Measurements from ENCODE around the gene NTNG1.

The NTNG1 gene

GRCh38 chr1:107196973-107197562 lies 56.2 kb downstream of the NTNG1 start:
- no peaks in the 10 kb centered on the region for H3K27me3 ChIP-seq (ENCODE audit: insufficient read depth, low read length, poor library complexity)
- peaks cover 5% of the 10 kb centered on the region for H3K9me3 ChIP-seq (ENCODE audit: insufficient read depth, low read length, severe bottlenecking)
- no peak overlapping the region for H3K4me3 ChIP-seq (ENCODE audit: low read depth in 1 of 2, low read length in 2 of 2)
- H3K4me2 ChIP-seq (ENCODE audit: insufficient read depth, low read length) = no peak overlapping the region
- H3K9ac ChIP-seq (ENCODE audit: low read depth, low read length) = no peak overlapping the region
- no peaks in the 10 kb centered on the region for H3K79me2 ChIP-seq (ENCODE audit: insufficient read depth, low read length)
- H4K20me1 ChIP-seq (ENCODE audit: insufficient read depth, low read length) = no peaks in the 10 kb centered on the region
- H3K27ac ChIP-seq (ENCODE audit: low read length) = no peak overlapping the region
- DNase-seq (peak; percentile 31), ATAC-seq (ENCODE audit: insufficient read depth, low read depth) (no peak)
- no peaks in the 10 kb centered on the region for H3K36me3 ChIP-seq (ENCODE audit: insufficient read depth, low read length)
- no peaks in the 10 kb centered on the region for H3K4me1 ChIP-seq (ENCODE audit: insufficient read depth, low read length)
- TF ChIP-seq CTCF (IDR thresholded peaks at IDR 0.05; ENCODE audit: borderline replicate concordance, extremely low read depth, low read length, poor library complexity, severe bottlenecking) (peak; percentile 65), EZH2 (IDR thresholded peaks at IDR 0.05; ENCODE audit: borderline replicate concordance, low read depth, low read length, severe bottlenecking) (no peak)
- H2AFZ ChIP-seq (ENCODE audit: low read depth, low read length) = no peak overlapping the region

DNA sequence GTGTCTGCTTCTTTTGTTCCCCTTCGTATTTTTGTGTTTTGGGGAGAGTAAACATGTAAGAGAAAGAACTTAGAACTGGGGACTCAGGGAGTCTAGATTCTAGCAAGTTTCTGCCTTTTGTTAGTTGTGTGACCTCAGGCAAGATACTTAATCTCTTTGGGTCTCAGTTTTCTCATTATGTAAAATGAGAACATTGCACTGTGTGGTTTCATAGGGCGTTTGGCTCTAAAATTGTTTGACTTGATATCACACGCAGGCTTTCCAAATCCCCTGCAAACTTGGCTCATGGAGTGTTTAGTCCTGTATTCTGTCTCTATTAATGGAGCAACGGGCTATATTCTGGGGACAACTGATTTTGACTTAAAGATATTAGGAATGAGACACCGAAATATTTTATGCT lies 57.7 kb downstream of the NTNG1 start:
- Histone ChIP-seq H3K9ac (ENCODE audit: low read depth, low read length) (no peak overlapping the region), H3K79me2 (ENCODE audit: insufficient read depth, low read length) (no peaks in the 10 kb centered on the region), H3K4me1 (ENCODE audit: insufficient read depth, low read length) (no peaks in the 10 kb centered on the region), H3K4me3 (ENCODE audit: low read depth in 1 of 2, low read length in 2 of 2) (no peak overlapping the region), H3K4me2 (ENCODE audit: insufficient read depth, low read length) (no peak overlapping the region), H3K9me3 (ENCODE audit: insufficient read depth, low read length, severe bottlenecking) (peaks cover 7% of the 10 kb centered on the region), H3K27ac (ENCODE audit: low read length) (no peak overlapping the region), H3K27me3 (ENCODE audit: insufficient read depth, low read length, poor library complexity) (no peaks in the 10 kb centered on the region), H3K36me3 (ENCODE audit: insufficient read depth, low read length) (no peaks in the 10 kb centered on the region), H4K20me1 (ENCODE audit: insufficient read depth, low read length) (no peaks in the 10 kb centered on the region), H2AFZ (ENCODE audit: low read depth, low read length) (no peak overlapping the region)
- TF ChIP-seq CTCF (IDR thresholded peaks at IDR 0.05; ENCODE audit: borderline replicate concordance, extremely low read depth, low read length, poor library complexity, severe bottlenecking) (no peak), EZH2 (IDR thresholded peaks at IDR 0.05; ENCODE audit: borderline replicate concordance, low read depth, low read length, severe bottlenecking) (no peak)
- DNase-seq (no peak), ATAC-seq (ENCODE audit: insufficient read depth, low read depth) (no peak)

DNA sequence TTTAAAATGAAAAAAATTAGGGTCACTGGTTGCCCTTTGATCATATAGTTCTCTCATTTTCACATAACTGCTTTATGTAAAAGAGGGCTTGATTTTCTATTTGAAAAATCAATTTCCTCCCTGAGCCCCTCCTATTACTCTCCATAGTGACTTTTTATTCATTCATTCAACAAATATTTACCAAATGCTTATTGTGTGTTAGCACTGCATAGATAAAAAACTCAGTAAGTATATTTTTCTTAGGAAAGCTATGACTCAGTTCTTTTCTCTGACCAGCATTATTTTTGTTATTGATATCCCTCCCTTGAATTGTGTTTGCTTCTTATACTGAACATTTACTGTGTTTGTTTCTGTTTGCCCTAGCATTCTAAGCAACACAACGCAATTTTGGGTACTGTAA lies 59.8 kb downstream of the NTNG1 start:
- ATAC-seq (ENCODE audit: insufficient read depth, low read depth) (no peak), DNase-seq (no peak)
- no peak for TF ChIP-seq CTCF (IDR thresholded peaks at IDR 0.05; ENCODE audit: borderline replicate concordance, extremely low read depth, low read length, poor library complexity, severe bottlenecking)
- Histone ChIP-seq H3K9me3 (ENCODE audit: insufficient read depth, low read length, severe bottlenecking) (peaks cover 7% of the 10 kb centered on the region), H3K4me3 (ENCODE audit: low read depth in 1 of 2, low read length in 2 of 2) (no peak overlapping the region), H3K4me1 (ENCODE audit: insufficient read depth, low read length) (no peaks in the 10 kb centered on the region), H3K4me2 (ENCODE audit: insufficient read depth, low read length) (no peak overlapping the region), H3K9ac (ENCODE audit: low read depth, low read length) (no peak overlapping the region), H4K20me1 (ENCODE audit: insufficient read depth, low read length) (no peaks in the 10 kb centered on the region), H3K79me2 (ENCODE audit: insufficient read depth, low read length) (no peaks in the 10 kb centered on the region), H2AFZ (ENCODE audit: low read depth, low read length) (no peak overlapping the region), H3K36me3 (ENCODE audit: insufficient read depth, low read length) (no peaks in the 10 kb centered on the region), H3K27me3 (ENCODE audit: insufficient read depth, low read length, poor library complexity) (no peaks in the 10 kb centered on the region), H3K27ac (ENCODE audit: low read length) (no peak overlapping the region)

DNA sequence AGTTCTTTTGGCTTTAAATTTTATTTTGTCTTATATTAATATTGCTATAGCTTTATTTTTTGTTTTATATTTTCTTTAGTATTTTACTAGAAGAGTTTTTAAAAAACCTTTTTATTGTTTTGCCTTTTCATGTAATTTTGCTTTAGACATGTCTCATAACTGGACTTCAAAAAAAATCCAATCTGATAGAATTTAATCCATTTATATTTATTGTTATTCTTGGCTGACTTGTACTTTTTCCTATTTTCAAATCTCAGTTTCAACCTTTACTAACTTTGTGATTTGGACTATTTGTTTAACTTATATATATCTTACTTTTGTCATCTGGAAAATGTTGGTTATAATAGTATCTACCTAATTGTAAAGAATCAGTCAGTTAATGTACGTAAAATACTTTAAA lies 61.2 kb downstream of the NTNG1 start:
- H3K36me3 ChIP-seq (ENCODE audit: insufficient read depth, low read length) = no peaks in the 10 kb centered on the region
- no peak overlapping the region for H3K4me3 ChIP-seq (ENCODE audit: low read depth in 1 of 2, low read length in 2 of 2)
- ATAC-seq (ENCODE audit: insufficient read depth, low read depth) (no peak), DNase-seq (no peak)
- no peaks in the 10 kb centered on the region for H3K27me3 ChIP-seq (ENCODE audit: insufficient read depth, low read length, poor library complexity)
- no peak overlapping the region for H3K27ac ChIP-seq (ENCODE audit: low read length)
- H3K4me1 ChIP-seq (ENCODE audit: insufficient read depth, low read length) = no peaks in the 10 kb centered on the region
- H3K9ac ChIP-seq (ENCODE audit: low read depth, low read length) = no peak overlapping the region
- H4K20me1 ChIP-seq (ENCODE audit: insufficient read depth, low read length) = no peaks in the 10 kb centered on the region
- no peaks in the 10 kb centered on the region for H3K79me2 ChIP-seq (ENCODE audit: insufficient read depth, low read length)
- peaks cover 7% of the 10 kb centered on the region for H3K9me3 ChIP-seq (ENCODE audit: insufficient read depth, low read length, severe bottlenecking)
- no peak overlapping the region for H2AFZ ChIP-seq (ENCODE audit: low read depth, low read length)
- H3K4me2 ChIP-seq (ENCODE audit: insufficient read depth, low read length) = no peak overlapping the region
- no peak for TF ChIP-seq EZH2 (IDR thresholded peaks at IDR 0.05; ENCODE audit: borderline replicate concordance, low read depth, low read length, severe bottlenecking)
- no peak for TF ChIP-seq CTCF (IDR thresholded peaks at IDR 0.05; ENCODE audit: borderline replicate concordance, extremely low read depth, low read length, poor library complexity, severe bottlenecking)

All from DND-41 (cell line).